Stimulated activated CD8-positive, alpha-beta memory T cell treated with anti-CD3 and anti-CD28 coated beads, Interleukin-15, amount 100 ng/mL, for 24 hours (primary cell): ENCODE measurements around the gene CLBA1.

ENCODE experiments used
- DNase-seq: peaks from one replicate; pipeline ENCODE4 v3.0.0-alpha.2; 2020; ENCODE audit warnings: low read depth

Gene CLBA1

DNA sequence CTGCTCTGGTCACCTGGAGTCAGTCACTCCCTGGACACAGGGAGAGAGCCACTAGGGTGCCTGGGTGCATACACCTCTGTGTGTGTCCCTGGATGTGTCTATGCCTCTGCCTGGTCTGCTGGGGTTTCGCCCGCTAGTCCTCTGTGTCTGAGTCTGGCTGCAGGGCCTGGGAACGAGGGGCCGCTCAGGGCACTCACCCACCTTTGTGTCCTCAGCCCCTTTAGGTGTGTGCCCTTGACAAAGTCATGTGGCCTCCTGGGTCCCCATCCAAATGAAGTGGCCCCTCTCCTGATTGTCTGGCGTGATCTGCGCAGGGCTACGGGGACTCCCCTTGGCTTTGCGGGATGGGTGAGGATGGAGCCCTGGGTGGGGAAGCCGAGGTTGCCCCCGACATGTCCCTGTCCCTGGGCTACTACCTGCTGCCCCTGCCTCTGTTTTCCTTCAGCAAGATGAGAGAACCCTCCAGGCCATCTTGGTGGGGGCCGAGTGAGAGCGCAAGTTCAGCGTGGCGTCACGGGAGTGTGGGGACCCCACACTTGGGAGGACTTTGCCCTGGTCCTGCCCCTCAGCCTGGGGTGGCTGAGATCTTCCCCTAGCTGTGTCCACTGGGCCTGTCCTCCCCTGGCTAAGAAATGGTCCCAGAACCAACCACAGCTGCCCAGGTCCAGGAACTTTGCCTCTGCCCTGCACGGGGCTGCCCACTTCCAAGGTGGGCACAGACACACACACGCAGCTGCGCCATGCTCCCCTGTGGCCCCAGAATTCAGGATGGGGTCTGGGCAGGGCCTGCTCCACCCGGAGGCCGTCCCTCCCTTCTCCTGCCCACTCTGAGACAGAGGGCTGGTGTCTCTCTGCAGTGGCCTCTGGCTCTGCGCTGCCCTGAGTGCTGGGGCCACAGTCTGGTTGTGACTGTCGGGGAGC, 4.7 kb upstream of the CLBA1 start:
- no peak for DNase-seq

GRCh38 chr14:104981699-104982541, 3.7 kb upstream of the CLBA1 start:
- no peak for DNase-seq

- no peak for DNase-seq
These were observed 2.9 kb upstream of the CLBA1 start for GRCh38 chr14:104982548-104983230.

DNA sequence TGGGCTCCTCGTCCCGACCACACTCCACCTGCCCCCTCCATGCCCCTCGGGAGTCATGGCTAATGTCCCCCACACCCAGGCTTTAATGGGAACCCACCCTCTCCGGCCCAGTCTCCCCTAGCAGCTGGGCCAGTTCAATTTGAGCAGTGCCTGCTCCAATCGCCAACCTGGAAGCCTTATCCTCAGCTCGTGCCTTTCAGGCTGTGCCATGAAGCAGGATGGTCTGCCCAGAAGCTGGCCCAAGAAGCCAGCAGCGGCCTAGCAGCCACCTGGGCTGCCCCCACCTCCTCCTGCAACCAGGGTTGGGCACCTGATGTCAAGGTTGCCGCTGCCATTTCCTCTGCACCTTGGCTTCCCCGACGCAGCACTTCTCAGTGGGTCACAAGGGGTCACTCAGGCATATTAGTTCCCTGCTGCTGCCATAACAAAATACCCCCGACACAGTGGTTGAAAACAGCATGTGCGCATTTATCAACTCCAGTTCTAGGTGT, 2.3 kb upstream of the CLBA1 start:
- no peak for DNase-seq

DNA sequence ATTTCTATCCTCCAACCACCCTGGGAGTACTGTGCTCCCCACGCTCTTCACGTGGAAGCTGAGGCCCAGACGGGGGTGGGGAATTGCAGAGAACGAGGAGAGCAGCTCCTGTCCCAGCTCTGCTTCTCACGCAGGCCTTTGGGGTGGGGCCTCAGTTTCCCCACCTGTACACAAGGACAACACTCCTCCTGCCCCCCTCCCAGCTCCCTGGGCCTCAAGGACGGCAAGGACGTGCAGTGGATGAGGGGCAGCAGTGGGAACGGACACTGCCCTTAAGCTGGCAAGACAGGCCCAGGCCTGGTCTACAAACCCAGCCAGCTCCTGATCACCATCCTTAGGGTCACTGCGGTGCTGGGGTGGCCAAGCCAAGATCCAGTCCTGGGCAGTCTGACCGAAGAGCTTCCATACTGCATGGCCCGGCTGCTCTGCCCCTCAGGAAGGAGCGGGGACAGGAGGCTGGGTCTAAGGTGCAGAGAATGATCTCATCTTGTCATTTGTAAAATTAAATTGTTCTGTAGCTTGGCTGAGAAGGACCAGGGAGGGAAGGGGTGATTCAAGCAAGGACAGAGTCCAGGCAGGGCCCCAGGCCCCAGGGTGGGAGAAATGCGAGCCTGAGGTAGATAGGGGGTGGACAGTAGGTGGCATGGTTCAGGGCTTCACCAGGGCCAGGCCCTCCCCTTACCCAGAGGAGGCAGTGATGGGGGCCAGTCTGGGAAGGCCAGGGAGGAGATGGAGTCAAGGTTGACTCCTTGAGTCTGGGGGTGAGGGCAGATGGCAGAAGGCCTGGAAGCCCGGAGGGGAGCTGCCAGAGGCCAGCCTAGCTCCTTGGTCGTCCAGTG, 1.3 kb upstream of the CLBA1 start:
- DNase-seq, result no peak

GRCh38 chr14:104986487-104987164, 1.0 kb downstream of the CLBA1 start:
- DNase-seq, result no peak

GRCh38 chr14:104989236-104989950, 3.8 kb downstream of the CLBA1 start:
- no peak for DNase-seq

GRCh38 chr14:104989951-104990303, 4.3 kb downstream of the CLBA1 start:
- no peak for DNase-seq

GRCh38 chr14:104991896-104992230, 6.3 kb downstream of the CLBA1 start:
- no peak for DNase-seq

GRCh38 chr14:104992501-104992900, 6.9 kb downstream of the CLBA1 start:
- DNase-seq, result no peak

GRCh38 chr14:104993306-104993705, 7.7 kb downstream of the CLBA1 start:
- DNase-seq, result no peak

DNA sequence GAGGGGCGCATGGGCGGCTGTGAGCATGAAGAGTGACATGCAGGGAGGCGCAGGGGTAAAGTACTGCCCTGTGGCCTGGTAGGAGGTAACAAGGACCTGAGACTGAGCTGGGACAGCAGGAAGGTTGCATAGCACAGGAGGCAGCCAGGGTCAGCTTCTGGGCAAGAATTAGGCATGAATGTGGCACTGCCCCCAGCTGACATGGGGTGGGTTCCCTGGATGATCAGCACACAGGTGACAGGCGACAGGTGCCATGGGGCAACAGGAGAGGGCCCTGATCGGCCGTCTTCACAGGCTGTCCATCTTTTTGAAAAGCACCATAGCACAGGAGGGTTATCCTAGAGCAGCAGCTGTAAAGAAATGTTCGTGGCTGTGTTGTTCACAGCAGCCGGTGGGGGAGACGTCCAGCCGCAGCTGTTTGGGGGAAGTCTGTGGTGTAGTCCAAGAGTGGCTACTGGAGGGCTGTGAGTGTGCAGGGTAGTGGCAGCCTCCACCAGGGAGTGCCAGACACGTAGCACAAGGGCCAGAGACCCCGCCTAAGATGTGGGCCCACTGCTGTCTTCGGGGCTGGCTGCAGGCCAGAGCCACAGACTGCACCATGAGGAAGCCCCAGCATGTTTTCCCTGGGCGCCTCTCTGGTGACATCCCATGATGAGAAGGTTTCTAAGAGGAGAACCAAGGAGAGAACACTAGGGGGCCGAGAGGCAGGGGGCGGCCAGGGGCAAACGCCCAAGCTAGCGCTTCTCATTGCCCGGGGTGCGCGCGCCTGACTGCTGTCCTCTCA, 8.4 kb downstream of the CLBA1 start:
- no peak for DNase-seq

GRCh38 chr14:104994978-104995377, 9.4 kb downstream of the CLBA1 start:
- no peak for DNase-seq

DNA sequence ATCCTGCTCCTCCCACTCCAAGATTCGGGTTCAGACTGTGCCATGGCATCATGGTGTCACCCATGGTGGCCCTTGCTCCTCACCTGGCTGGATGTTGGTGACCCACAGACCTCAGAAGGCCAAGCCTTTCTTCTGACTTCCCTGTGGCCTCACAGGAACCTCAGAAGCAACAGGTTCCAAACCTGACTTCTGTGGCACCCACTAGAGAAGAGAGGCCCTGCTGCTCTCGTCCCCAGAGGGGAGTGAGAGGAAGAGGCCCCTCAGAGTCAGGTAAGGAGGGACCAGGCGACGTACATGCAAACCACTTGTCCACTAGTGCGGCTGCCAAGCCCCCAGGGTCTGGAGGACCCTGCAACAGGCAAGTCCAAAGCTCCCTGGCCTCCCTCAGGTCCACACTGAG, 10.4 kb downstream of the CLBA1 start:
- no peak for DNase-seq

DNA sequence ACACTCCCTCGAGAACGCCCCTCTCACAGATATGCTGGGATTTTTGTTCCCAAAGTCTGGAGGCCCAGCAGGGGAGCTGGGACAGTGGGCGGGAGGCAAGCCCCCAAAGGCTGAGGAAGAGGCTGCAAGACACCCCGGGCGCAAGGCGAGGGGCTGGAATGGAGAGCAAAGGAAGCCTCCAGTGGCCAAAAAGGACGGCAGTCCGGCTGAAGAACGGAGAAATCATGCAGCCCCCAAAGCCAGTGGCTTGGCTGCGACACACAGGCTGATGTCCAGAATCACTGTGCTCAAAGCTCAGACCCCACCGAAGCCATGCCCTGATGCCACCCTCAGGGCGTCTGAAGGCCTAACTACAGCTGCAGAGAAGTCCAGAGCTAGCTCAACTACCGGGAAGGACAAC, 10.9 kb downstream of the CLBA1 start:
- no peak for DNase-seq

DNA sequence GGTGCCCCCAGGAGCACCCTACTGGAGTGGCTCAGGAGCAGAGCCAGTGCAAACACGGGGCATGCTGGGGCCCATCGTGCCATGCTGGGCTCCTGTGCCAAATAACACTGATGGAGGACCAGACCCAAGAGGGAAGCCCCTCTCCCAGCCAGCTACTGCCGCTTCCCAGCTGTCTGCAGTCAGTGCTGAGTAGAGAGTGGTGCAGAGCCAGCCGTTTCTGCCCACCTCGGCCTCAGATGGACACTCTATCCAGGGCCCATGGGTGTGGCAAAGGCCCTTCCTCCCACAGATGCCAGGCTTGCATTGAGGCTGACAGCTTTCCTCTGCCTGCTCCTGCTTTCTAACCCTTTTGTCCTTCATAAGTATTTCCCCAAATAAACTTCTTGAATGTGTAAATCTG, 13.2 kb downstream of the CLBA1 start:
- no peak for DNase-seq

- DNase-seq, result no peak
These were observed 13.8 kb downstream of the CLBA1 start for GRCh38 chr14:104999361-104999760.

- no peak for DNase-seq
These were observed 19.8 kb downstream of the CLBA1 start for GRCh38 chr14:105005329-105005928.
